Duodenal mucosa (tissue), 2 donors: Measurements from ENCODE around the gene ADAMTS2.

Source experiments
- H3K27ac ChIP-seq: one replicate; pipeline ENCODE4 v1.7.0; 2013; ENCODE audit warnings: low read depth, low read length
- H3K27me3 ChIP-seq, 2 donors: one replicate each; pipeline ENCODE4 v1.7.0; 2013; ENCODE audit warnings: low read length in 2 of 2, control low read depth in 1 of 2; ENCODE audit not compliant: insufficient read depth in 2 of 2, control insufficient read depth in 1 of 2
- H3K36me3 ChIP-seq, 2 donors: one replicate each; pipeline ENCODE4 v1.7.0; 2013; ENCODE audit warnings: low read length in 2 of 2, control low read depth in 1 of 2; ENCODE audit not compliant: insufficient read depth in 2 of 2, control insufficient read depth in 1 of 2
- H3K4me1 ChIP-seq, 2 donors: one replicate each; pipeline ENCODE4 v1.7.0; 2013; ENCODE audit warnings: low read length in 2 of 2, control low read depth in 1 of 2; ENCODE audit not compliant: insufficient read depth in 2 of 2, control insufficient read depth in 1 of 2
- H3K4me3 ChIP-seq, 2 donors: one replicate each; pipeline ENCODE4 v1.7.0; 2013; ENCODE audit warnings: low read length in 2 of 2, low read depth in 1 of 2
- H3K9ac ChIP-seq, 2 donors: one replicate each; pipeline ENCODE4 v1.7.0; 2013; ENCODE audit warnings: low read length in 2 of 2, low read depth in 1 of 2
- H3K9me3 ChIP-seq, 2 donors: one replicate each; pipeline ENCODE4 v1.7.0; 2013; ENCODE audit warnings: low read length in 2 of 2, control low read depth in 1 of 2; ENCODE audit not compliant: control insufficient read depth in 1 of 2

The ADAMTS2 gene

GRCh38 chr5:179235416-179236400, 109.6 kb downstream of the ADAMTS2 start:
- Histone ChIP-seq H3K27ac (no peak overlapping the region), H3K4me1 (no peaks in the 10 kb centered on the region), H3K9ac (no peak overlapping the region), H3K4me3 (no peak overlapping the region), H3K9me3 (no peaks in the 10 kb centered on the region), H3K36me3 (no peaks in the 10 kb centered on the region), H3K27me3 (no peaks in the 10 kb centered on the region)

- Histone ChIP-seq H3K27ac (no peak overlapping the region), H3K9me3 (no peaks in the 10 kb centered on the region), H3K27me3 (no peaks in the 10 kb centered on the region), H3K9ac (no peak overlapping the region), H3K4me3 (no peak overlapping the region), H3K4me1 (no peaks in the 10 kb centered on the region), H3K36me3 (no peaks in the 10 kb centered on the region)
Measured at GRCh38 chr5:179234563-179235135, 110.6 kb downstream of the ADAMTS2 start.

- no peaks in the 10 kb centered on the region for H3K9me3 ChIP-seq
- no peak overlapping the region for H3K4me3 ChIP-seq
- no peaks in the 10 kb centered on the region for H3K4me1 ChIP-seq
- no peaks in the 10 kb centered on the region for H3K36me3 ChIP-seq
- H3K27ac ChIP-seq: no peak overlapping the region
- no peaks in the 10 kb centered on the region for H3K27me3 ChIP-seq
- no peak overlapping the region for H3K9ac ChIP-seq
Measured at GRCh38 chr5:179233909-179234562, 111.2 kb downstream of the ADAMTS2 start.

- H3K36me3 ChIP-seq: no peaks in the 10 kb centered on the region
- no peak overlapping the region for H3K4me3 ChIP-seq
- no peaks in the 10 kb centered on the region for H3K9me3 ChIP-seq
- no peaks in the 10 kb centered on the region for H3K4me1 ChIP-seq
- H3K27ac ChIP-seq: no peak overlapping the region
- H3K9ac ChIP-seq: no peak overlapping the region
- H3K27me3 ChIP-seq: no peaks in the 10 kb centered on the region
Measured at GRCh38 chr5:179232091-179232735, 113.0 kb downstream of the ADAMTS2 start.

- no peak overlapping the region for H3K9ac ChIP-seq
- no peaks in the 10 kb centered on the region for H3K36me3 ChIP-seq
- no peak overlapping the region for H3K27ac ChIP-seq
- no peaks in the 10 kb centered on the region for H3K4me1 ChIP-seq
- H3K9me3 ChIP-seq: no peaks in the 10 kb centered on the region
- no peaks in the 10 kb centered on the region for H3K27me3 ChIP-seq
- H3K4me3 ChIP-seq: no peak overlapping the region
Measured at GRCh38 chr5:179231309-179231708, 114.0 kb downstream of the ADAMTS2 start.

- Histone ChIP-seq H3K9ac (no peak overlapping the region), H3K9me3 (no peaks in the 10 kb centered on the region), H3K27ac (no peak overlapping the region), H3K36me3 (no peaks in the 10 kb centered on the region), H3K4me3 (no peak overlapping the region), H3K27me3 (no peaks in the 10 kb centered on the region), H3K4me1 (no peaks in the 10 kb centered on the region)
Measured at GRCh38 chr5:179230061-179230461, 115.2 kb downstream of the ADAMTS2 start.

GRCh38 chr5:179229331-179229831, 115.9 kb downstream of the ADAMTS2 start:
- Histone ChIP-seq H3K27me3 (no peaks in the 10 kb centered on the region), H3K4me3 (no peak overlapping the region), H3K27ac (no peak overlapping the region), H3K9me3 (peaks cover under 1 to 2% of the 10 kb centered on the region in 2 donors), H3K9ac (no peak overlapping the region), H3K36me3 (no peaks in the 10 kb centered on the region), H3K4me1 (no peaks in the 10 kb centered on the region)

GRCh38 chr5:179228341-179229121, 116.7 kb downstream of the ADAMTS2 start:
- Histone ChIP-seq H3K27ac (no peak overlapping the region), H3K4me3 (no peak overlapping the region), H3K27me3 (no peaks in the 10 kb centered on the region), H3K4me1 (no peaks in the 10 kb centered on the region), H3K36me3 (no peaks in the 10 kb centered on the region), H3K9ac (no peak overlapping the region), H3K9me3 (peaks cover 7 to 9% of the 10 kb centered on the region in 2 donors)

- Histone ChIP-seq H3K27me3 (no peaks in the 10 kb centered on the region), H3K4me1 (no peaks in the 10 kb centered on the region), H3K36me3 (no peaks in the 10 kb centered on the region), H3K4me3 (no peak overlapping the region), H3K27ac (no peak overlapping the region), H3K9me3 (peaks cover 10 to 13% of the 10 kb centered on the region in 2 donors), H3K9ac (no peak overlapping the region)
Measured at GRCh38 chr5:179227580-179228311, 117.5 kb downstream of the ADAMTS2 start.
